Neuronal stem cell (in vitro differentiated cells): Measurements from ENCODE around the gene AGXT.

ENCODE experiments used
- DNase-seq: peaks from one replicate; pipeline ENCODE4 v3.0.0-alpha.2; 2013; ENCODE audit warnings: low spot score
- H2AFZ ChIP-seq: one replicate; pipeline ENCODE4 v1.6.1; 2013; ENCODE audit warnings: mild to moderate bottlenecking, low read length, inconsistent platforms
- H2AK5ac ChIP-seq: 2 replicates; pipeline ENCODE4 v1.6.1; 2013; ENCODE audit warnings: low read depth, mild to moderate bottlenecking, inconsistent platforms, low read length, moderate library complexity, mixed read lengths
- H2BK120ac ChIP-seq: 2 replicates; pipeline ENCODE4 v1.6.1; 2013; ENCODE audit warnings: low read depth, mild to moderate bottlenecking, inconsistent platforms, low read length, moderate library complexity, mixed read lengths
- H2BK12ac ChIP-seq: one replicate; pipeline ENCODE4 v1.6.1; 2013; ENCODE audit warnings: low read length, inconsistent platforms
- H2BK15ac ChIP-seq: 2 replicates; pipeline ENCODE4 v1.6.1; 2013; ENCODE audit warnings: mild to moderate bottlenecking, low read length, inconsistent platforms, mixed read lengths
- H2BK5ac ChIP-seq: one replicate; pipeline ENCODE4 v1.6.1; 2013; ENCODE audit warnings: inconsistent platforms, mild to moderate bottlenecking, low read length, moderate library complexity
- H3K14ac ChIP-seq: one replicate; pipeline ENCODE4 v1.6.1; 2013; ENCODE audit warnings: low read length, inconsistent platforms
- H3K18ac ChIP-seq: 2 replicates; pipeline ENCODE4 v1.6.1; 2013; ENCODE audit warnings: low read length, inconsistent platforms
- H3K23ac ChIP-seq: 2 replicates; pipeline ENCODE4 v1.6.1; 2013; ENCODE audit warnings: low read depth, mild to moderate bottlenecking, mixed read lengths, low read length, inconsistent platforms; ENCODE audit not compliant: poor library complexity
- H3K27ac ChIP-seq: replicated peaks from 3 replicates; pipeline ENCODE4 v1.5.1; 2013; ENCODE audit warnings: low read length, inconsistent platforms
- H3K27me3 ChIP-seq, 3 experiments: 2 replicates each; pipeline ENCODE4 v1.6.1; 2013; ENCODE audit warnings: low read length in 3 of 3, mild to moderate bottlenecking in 2 of 3, inconsistent platforms in 1 of 3, low read depth in 1 of 3, mixed read lengths in 1 of 3, moderate library complexity in 1 of 3; ENCODE audit not compliant: control insufficient read depth in 3 of 3, insufficient read depth in 3 of 3
- H3K36me3 ChIP-seq, 2 donors: replicated peaks in 1 of 2; 2 replicates each; pipeline ENCODE4 v1.6.1; 2013; ENCODE audit warnings: low read length in 2 of 2; ENCODE audit not compliant: control insufficient read depth in 2 of 2, insufficient read depth in 2 of 2
- H3K4ac ChIP-seq: 2 replicates; pipeline ENCODE4 v1.6.1; 2013; ENCODE audit warnings: inconsistent platforms, mild to moderate bottlenecking, low read length, moderate library complexity
- H3K4me1 ChIP-seq, 2 donors: 1 replicate in 1 of 2; 2 replicates in 1 of 2; pipeline ENCODE4 v1.6.1; 2013; ENCODE audit warnings: low read length in 2 of 2, low read depth in 1 of 2; ENCODE audit not compliant: control insufficient read depth in 2 of 2, insufficient read depth in 1 of 2
- H3K4me2 ChIP-seq: one replicate; pipeline ENCODE4 v1.6.1; 2013; ENCODE audit warnings: mild to moderate bottlenecking, low read length, inconsistent platforms; ENCODE audit not compliant: insufficient read depth, poor library complexity, severe bottlenecking
- H3K4me3 ChIP-seq, 2 donors: 2 replicates each; pipeline ENCODE4 v1.5.1; 2013; ENCODE audit warnings: low read length in 2 of 2, mild to moderate bottlenecking in 2 of 2, inconsistent platforms in 1 of 2, moderate library complexity in 1 of 2
- H3K79me1 ChIP-seq: one replicate; pipeline ENCODE4 v1.6.1; 2013; ENCODE audit warnings: low read depth, mild to moderate bottlenecking, inconsistent platforms, low read length, moderate library complexity
- H3K9ac ChIP-seq: one replicate; pipeline ENCODE4 v1.6.1; 2013; ENCODE audit warnings: mild to moderate bottlenecking, low read depth, low read length, inconsistent platforms; ENCODE audit not compliant: poor library complexity
- H3K9me3 ChIP-seq, 2 donors: replicated peaks in 1 of 2; 2 replicates each; pipeline versions ENCODE3 to v1.6.1; 2013; ENCODE audit warnings: low read length in 2 of 2, mild to moderate bottlenecking in 2 of 2, inconsistent platforms in 1 of 2, low read depth in 1 of 2, mixed read lengths in 1 of 2, moderate library complexity in 1 of 2; ENCODE audit not compliant: control insufficient read depth in 2 of 2, insufficient read depth in 1 of 2
- H4K8ac ChIP-seq: one replicate; pipeline ENCODE4 v1.6.1; 2013; ENCODE audit warnings: low read depth, mild to moderate bottlenecking, inconsistent platforms, low read length, moderate library complexity
- H4K91ac ChIP-seq: one replicate; pipeline ENCODE4 v1.6.1; 2013; ENCODE audit warnings: low read length, low read depth, mild to moderate bottlenecking, inconsistent platforms; ENCODE audit not compliant: poor library complexity
- WGBS, 2 donors: extraction: QIAGEN DNeasy Blood & Tissue Kit; methylation state at CpG; one replicate each; pipeline ENCODE4 v1.1.7; 2013; ENCODE audit warnings: missing lambda C conversion rate in 2 of 2, mixed read lengths in 1 of 2; ENCODE audit not compliant: insufficient read length in 2 of 2, insufficient replicate concordance in 1 of 2; ENCODE audit errors: extremely low coverage in 2 of 2; 5-methylcytosine and 5-hydroxymethylcytosine counted together

Gene AGXT

GRCh38 chr2:240906141-240906910 is 37.7 kb downstream of the AGXT start, which contains the start of gene CROCC2:
CROCC2 (plus strand) TSS chr2:240906336; CDS start chr2:240906514, 178 bp downstream.
- H2BK5ac ChIP-seq = peak within 1 kb of the TSS; percentile 87
- WGBS, 2 donors = no CpG with 5 or more reads among the region's 23 CpGs
- no peak within 1 kb of the TSS for H3K4me2 ChIP-seq
- H3K9ac ChIP-seq = no peak within 1 kb of the TSS
- H3K27me3 ChIP-seq = peaks cover 0 to 42% (median 0%) of the 10 kb centered on the region in 3 experiments
- peak within 1 kb of the TSS; percentile 43 for H3K23ac ChIP-seq
- no peak within 1 kb of the TSS for H2AFZ ChIP-seq
- H2AK5ac ChIP-seq = peak within 1 kb of the TSS; percentile 91
- no peaks in the 10 kb centered on the region for H3K79me1 ChIP-seq
- H3K4ac ChIP-seq = no peak within 1 kb of the TSS
- no peak within 1 kb of the TSS for H4K8ac ChIP-seq
- no peak within 1 kb of the TSS for H4K91ac ChIP-seq
- peak within 1 kb of the TSS in 1 of 2 donors; percentile 41 for H3K4me3 ChIP-seq
- H3K36me3 ChIP-seq = no peaks in the 10 kb centered on the region
- H2BK12ac ChIP-seq = no peak within 1 kb of the TSS
- peak within 1 kb of the TSS; percentile 94 for H3K18ac ChIP-seq
- no peaks in the 10 kb centered on the region for H3K9me3 ChIP-seq
- H2BK15ac ChIP-seq = peak within 1 kb of the TSS; percentile 81
- peak within 1 kb of the TSS; percentile 72 for H2BK120ac ChIP-seq
- peaks cover 4 to 6% of the 10 kb centered on the region in 2 donors for H3K4me1 ChIP-seq
- no peak within 1 kb of the TSS for H3K27ac ChIP-seq
- DNase-seq = no peak
- peak within 1 kb of the TSS; percentile 21 for H3K14ac ChIP-seq

GRCh38 chr2:240906911-240907590 is 38.4 kb downstream of the AGXT start:
- H4K8ac ChIP-seq = no peak overlapping the region
- no peak for DNase-seq
- no peak overlapping the region for H3K4me3 ChIP-seq
- peak overlapping the region; percentile 8 for H3K18ac ChIP-seq
- H3K4me1 ChIP-seq = peaks cover 4 to 6% of the 10 kb centered on the region in 2 donors
- no CpG with 5 or more reads among the region's 22 CpGs for WGBS, 2 donors
- H3K27ac ChIP-seq = no peak overlapping the region
- H2BK12ac ChIP-seq = no peak overlapping the region
- no peaks in the 10 kb centered on the region for H3K36me3 ChIP-seq
- H3K9ac ChIP-seq = no peak overlapping the region
- H4K91ac ChIP-seq = no peak overlapping the region
- no peak overlapping the region for H3K23ac ChIP-seq
- no peaks in the 10 kb centered on the region for H3K9me3 ChIP-seq
- H2BK120ac ChIP-seq = no peak overlapping the region
- no peaks in the 10 kb centered on the region for H3K79me1 ChIP-seq
- no peak overlapping the region for H2AK5ac ChIP-seq
- H2BK5ac ChIP-seq = peak overlapping the region; percentile 16
- no peak overlapping the region for H2AFZ ChIP-seq
- H2BK15ac ChIP-seq = no peak overlapping the region
- no peak overlapping the region for H3K4ac ChIP-seq
- no peak overlapping the region for H3K14ac ChIP-seq
- peaks cover 0 to 45% (median 0%) of the 10 kb centered on the region in 3 experiments for H3K27me3 ChIP-seq
- H3K4me2 ChIP-seq = no peak overlapping the region

GRCh38 chr2:240909216-240909974 is 40.8 kb downstream of the AGXT start:
- Histone ChIP-seq H3K9ac (peak overlapping the region; percentile 60), H2AK5ac (no peak overlapping the region), H2BK15ac (no peak overlapping the region), H3K4me1 (peaks cover 4 to 6% of the 10 kb centered on the region in 2 donors), H4K91ac (no peak overlapping the region), H3K9me3 (no peaks in the 10 kb centered on the region), H2BK5ac (no peak overlapping the region), H3K36me3 (no peaks in the 10 kb centered on the region), H3K27ac (no peak overlapping the region), H3K14ac (no peak overlapping the region), H3K18ac (peak overlapping the region; percentile 11), H3K4me2 (no peak overlapping the region), H2BK120ac (no peak overlapping the region), H3K23ac (no peak overlapping the region), H3K79me1 (no peaks in the 10 kb centered on the region), H2BK12ac (no peak overlapping the region), H3K4ac (no peak overlapping the region), H3K4me3 (no peak overlapping the region), H4K8ac (no peak overlapping the region), H2AFZ (no peak overlapping the region), H3K27me3 (peaks cover 0 to 63% (median 0%) of the 10 kb centered on the region in 3 experiments)
- no CpG with 5 or more reads among the region's 17 CpGs for WGBS, 2 donors
- DNase-seq = no peak
